GM12891 (cell line): ENCODE results near the gene HIC2.
"Not testable (repeated sequence)": the region's sequence is repeated elsewhere in the genome, so short reads cannot be mapped to it uniquely, and the experiment has no call there.

ENCODE experiments used
- PAX5 ChIP-seq: IDR thresholded peaks from 2 replicates; pipeline ENCODE4 v1.6.1; 2011; ENCODE audit warnings: low read length, moderate library complexity, mild to moderate bottlenecking; ENCODE audit not compliant: insufficient read depth, severe bottlenecking
- POLR2A ChIP-seq: IDR thresholded peaks from 2 replicates; pipeline ENCODE4 v1.6.1; 2011; ENCODE audit warnings: low read depth, low read length, control low read depth
- POLR2AphosphoS5 ChIP-seq: IDR thresholded peaks from 2 replicates; pipeline ENCODE4 v1.6.1; 2011; ENCODE audit warnings: low read depth, low read length, control low read depth
- POU2F2 ChIP-seq: IDR thresholded peaks from 2 replicates; pipeline ENCODE4 v1.6.1; 2011; ENCODE audit warnings: low read depth, mild to moderate bottlenecking, control low read depth, low read length, moderate library complexity
- SPI1 ChIP-seq: IDR thresholded peaks from 2 replicates; pipeline ENCODE4 v1.6.1; 2011; ENCODE audit warnings: low read depth, low read length, control low read depth
- TAF1 ChIP-seq: IDR thresholded peaks from 2 replicates; pipeline ENCODE4 v1.6.1; 2011; ENCODE audit warnings: low read depth, low read length, control low read depth

- not testable (repeated sequence) for TF ChIP-seq POLR2AphosphoS5, POLR2A, TAF1, PAX5, SPI1, POU2F2
Observed at GRCh38 chr22:21497984-21498383, 80.8 kb downstream of the HIC2 start.
